Sigmoid colon (tissue), 7 donors: Measurements from ENCODE around the gene EHHADH. TPM values are rescaled to one million over a fixed set of nuclear protein-coding genes. Genes with fewer than 3 reads are reported as not detected.

ENCODE experiments used
- DNase-seq: peaks from one replicate; pipeline ENCODE4 v3.0.0-alpha.2; 2019
- H3K27ac ChIP-seq, 4 donors: fragments of 200-600 bp; sonication (generic); one replicate each; pipeline ENCODE4 v1.5.1; 2016 to 2019; ENCODE audit warnings: mild to moderate bottlenecking in 1 of 4
- H3K27me3 ChIP-seq, 3 donors: fragments of 200-600 bp; sonication (generic); one replicate each; pipeline ENCODE4 v1.5.1; 2019; ENCODE audit warnings: mild to moderate bottlenecking in 1 of 3
- H3K36me3 ChIP-seq, 4 donors: fragments of 200-600 bp; sonication (generic); one replicate each; pipeline ENCODE4 v1.5.1; 2016 to 2019
- H3K4me1 ChIP-seq, 4 donors: fragments of 200-600 bp; sonication (generic); one replicate each; pipeline ENCODE4 v1.5.1; 2017 to 2019
- H3K4me3 ChIP-seq, 4 donors: fragments of 200-600 bp; sonication (generic); one replicate each; pipeline ENCODE4 v1.5.1; 2017 to 2019; ENCODE audit warnings: mild to moderate bottlenecking in 2 of 4, moderate library complexity in 1 of 4
- H3K9me3 ChIP-seq, 4 donors: fragments of 200-600 bp in 3 of 4; sonication (generic) in 3 of 4; one replicate each; pipeline versions ENCODE4 v1.5.1 to v1.6.1; 2013 to 2019
- EP300 ChIP-seq, 4 donors: sonication (generic); formaldehyde crosslinking; IDR thresholded peaks; one replicate each; pipeline ENCODE4 v1.6.1; 2017; ENCODE audit warnings: antibody characterized with exemption in 4 of 4
- POLR2A ChIP-seq, 2 donors: fragments of 450-650 bp; IDR thresholded peaks; one replicate each; pipeline ENCODE4 v1.6.1; 2016; ENCODE audit warnings: antibody characterized with exemption in 2 of 2, mild to moderate bottlenecking in 2 of 2, moderate library complexity in 2 of 2
- POLR2AphosphoS5 ChIP-seq, 4 donors: sonication (generic); formaldehyde crosslinking; IDR thresholded peaks; one replicate each; pipeline ENCODE4 v1.6.1; 2017; ENCODE audit warnings: antibody characterized with exemption in 4 of 4
- WGBS, 2 donors: extraction: QIAGEN DNeasy Blood & Tissue Kit; methylation state at CpG; one replicate each; pipeline ENCODE4 v1.1.7; 2013; 5-methylcytosine and 5-hydroxymethylcytosine counted together
- intact Hi-C: fragments of 100-400 bp; cut with DNase I; formaldehyde crosslinking; loops from one replicate; pipeline ENCODE4 v1.15.1; 2023
- polyA plus RNA-seq, 3 donors: library from polyadenylated mRNA; stranded (reverse); fragments of 200-250 nt; gene quantifications; one replicate each; pipeline ENCODE4 v1.2.3, GENCODE V29; 2013
- total RNA-seq, 4 donors: library from RNA; depleted of rRNA; stranded (reverse); fragments of >200 nt; gene quantifications; one replicate each; pipeline ENCODE4 v1.1.0, GENCODE V29; 2016
- TF ChIP-seq, protein P1 (sequence below), 4 experiments: fragments of 450-650 bp in 3 of 4; fragments of 200-600 bp in 1 of 4; IDR thresholded peaks; one replicate each; pipeline ENCODE4 v1.5.1; 2016 to 2019; ENCODE audit warnings: antibody characterized with exemption in 4 of 4, mild to moderate bottlenecking in 3 of 4, moderate library complexity in 2 of 4
- donor health status: healthy with polysubstance abuse.
- donor health status: Bipolar disorder and iron deficiency.
- donor health status: healthy.

The EHHADH gene
- total and polyA plus RNA-seq, 7 donors: 1.9 to 20.8 (median 7.5) TPM

DNA sequence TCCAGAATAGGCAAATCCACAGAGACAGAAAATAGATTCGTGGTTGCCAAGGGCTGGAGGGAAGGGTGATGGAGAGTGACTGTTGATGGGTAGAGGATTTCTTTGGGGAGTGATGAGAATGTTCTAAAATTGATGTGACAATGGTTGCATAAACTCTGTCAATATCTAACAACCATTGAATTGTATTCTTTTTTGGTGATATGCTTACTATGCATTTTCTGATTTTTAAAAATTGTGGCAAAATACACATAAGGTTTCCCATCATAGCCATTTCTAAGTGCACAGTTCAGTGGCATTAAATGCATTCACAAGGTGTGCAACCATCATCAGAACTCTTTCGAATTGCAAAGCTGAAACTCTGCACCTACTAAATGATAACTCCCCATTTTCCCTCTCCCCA lies 56.8 kb downstream of the EHHADH start:
- DNase-seq: no peak
- TF ChIP-seq, protein P1, sequence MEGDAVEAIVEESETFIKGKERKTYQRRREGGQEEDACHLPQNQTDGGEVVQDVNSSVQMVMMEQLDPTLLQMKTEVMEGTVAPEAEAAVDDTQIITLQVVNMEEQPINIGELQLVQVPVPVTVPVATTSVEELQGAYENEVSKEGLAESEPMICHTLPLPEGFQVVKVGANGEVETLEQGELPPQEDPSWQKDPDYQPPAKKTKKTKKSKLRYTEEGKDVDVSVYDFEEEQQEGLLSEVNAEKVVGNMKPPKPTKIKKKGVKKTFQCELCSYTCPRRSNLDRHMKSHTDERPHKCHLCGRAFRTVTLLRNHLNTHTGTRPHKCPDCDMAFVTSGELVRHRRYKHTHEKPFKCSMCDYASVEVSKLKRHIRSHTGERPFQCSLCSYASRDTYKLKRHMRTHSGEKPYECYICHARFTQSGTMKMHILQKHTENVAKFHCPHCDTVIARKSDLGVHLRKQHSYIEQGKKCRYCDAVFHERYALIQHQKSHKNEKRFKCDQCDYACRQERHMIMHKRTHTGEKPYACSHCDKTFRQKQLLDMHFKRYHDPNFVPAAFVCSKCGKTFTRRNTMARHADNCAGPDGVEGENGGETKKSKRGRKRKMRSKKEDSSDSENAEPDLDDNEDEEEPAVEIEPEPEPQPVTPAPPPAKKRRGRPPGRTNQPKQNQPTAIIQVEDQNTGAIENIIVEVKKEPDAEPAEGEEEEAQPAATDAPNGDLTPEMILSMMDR (IDR thresholded peaks at IDR 0.05): no peak
- TF ChIP-seq POLR2A (IDR thresholded peaks at IDR 0.05): no peak
- TF ChIP-seq EP300 (IDR thresholded peaks at IDR 0.05): no peak
- no peak for TF ChIP-seq POLR2AphosphoS5 (IDR thresholded peaks at IDR 0.05)
- no peak overlapping the region for H3K4me3 ChIP-seq
- H3K27ac ChIP-seq: no peak overlapping the region
- 93 to 97% methylated on average over 2 of the region's 2 CpGs for WGBS, 2 donors
- no peaks in the 10 kb centered on the region for H3K4me1 ChIP-seq
- H3K27me3 ChIP-seq: no peaks in the 10 kb centered on the region
- intact Hi-C loops: no loop called here
- H3K9me3 ChIP-seq: no peaks in the 10 kb centered on the region
- peaks cover 0 to 19% (median 0%) of the 10 kb centered on the region in 4 donors for H3K36me3 ChIP-seq

DNA sequence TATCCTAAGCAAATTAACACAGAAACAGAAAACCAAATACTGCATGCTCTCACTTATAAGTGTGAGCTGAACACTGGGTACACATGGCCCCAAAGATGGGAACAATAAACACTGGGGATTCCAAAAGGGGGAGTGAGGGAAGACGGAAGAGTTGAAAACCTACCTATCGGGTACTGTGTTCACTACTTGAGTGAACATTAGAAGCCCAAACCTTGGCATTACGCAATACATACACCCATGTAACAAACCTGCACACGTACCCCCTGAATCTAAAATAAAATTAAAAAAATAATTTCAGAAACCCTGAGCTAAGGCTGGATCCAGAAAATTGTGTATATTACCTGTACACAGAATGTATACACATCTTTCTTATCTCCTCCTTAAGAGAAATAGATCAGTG lies 58.2 kb downstream of the EHHADH start:
- H3K27ac ChIP-seq: no peak overlapping the region
- DNase-seq: no peak
- intact Hi-C loops: no loop called here

DNA sequence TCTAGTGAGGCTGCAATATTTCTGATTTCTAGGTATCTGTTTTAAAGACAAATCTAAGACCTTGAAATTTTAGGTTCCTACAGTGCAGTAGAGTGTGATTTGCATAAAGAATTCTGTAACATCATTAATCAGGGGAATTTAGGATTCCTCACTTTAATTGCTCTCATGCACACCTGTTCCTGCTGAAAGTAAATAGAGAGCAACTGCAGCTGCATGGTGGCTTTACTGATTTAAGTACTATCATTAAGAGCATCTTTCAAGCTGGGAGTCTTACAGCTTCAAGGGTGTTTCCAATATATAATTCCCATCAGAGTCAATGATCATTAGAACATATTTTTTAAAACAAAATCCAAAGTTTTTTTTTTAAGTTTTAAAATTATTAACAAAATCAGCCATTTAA lies 65.0 kb downstream of the EHHADH start:
- no peaks in the 10 kb centered on the region for H3K9me3 ChIP-seq
- no peak for DNase-seq
- H3K36me3 ChIP-seq: peaks cover 0 to 13% (median 0%) of the 10 kb centered on the region in 4 donors
- TF ChIP-seq, protein P1 (IDR thresholded peaks at IDR 0.05): no peak
- intact Hi-C loops: no loop called here
- H3K4me1 ChIP-seq: no peaks in the 10 kb centered on the region
- no peak overlapping the region for H3K4me3 ChIP-seq
- H3K27me3 ChIP-seq: no peaks in the 10 kb centered on the region
- no peak overlapping the region for H3K27ac ChIP-seq

More for the DNA sequence above, 58.2 kb downstream of the EHHADH start:
- no peaks in the 10 kb centered on the region for H3K9me3 ChIP-seq
- peaks cover 0 to 13% (median 0%) of the 10 kb centered on the region in 4 donors for H3K36me3 ChIP-seq
- WGBS, 2 donors: 96 to 97% methylated on average over 4 of the region's 4 CpGs
- H3K27me3 ChIP-seq: no peaks in the 10 kb centered on the region
- no peak overlapping the region for H3K4me3 ChIP-seq
- no peaks in the 10 kb centered on the region for H3K4me1 ChIP-seq
- no peak for TF ChIP-seq POLR2A (IDR thresholded peaks at IDR 0.05)
- TF ChIP-seq, protein P1 (IDR thresholded peaks at IDR 0.05): no peak

DNA sequence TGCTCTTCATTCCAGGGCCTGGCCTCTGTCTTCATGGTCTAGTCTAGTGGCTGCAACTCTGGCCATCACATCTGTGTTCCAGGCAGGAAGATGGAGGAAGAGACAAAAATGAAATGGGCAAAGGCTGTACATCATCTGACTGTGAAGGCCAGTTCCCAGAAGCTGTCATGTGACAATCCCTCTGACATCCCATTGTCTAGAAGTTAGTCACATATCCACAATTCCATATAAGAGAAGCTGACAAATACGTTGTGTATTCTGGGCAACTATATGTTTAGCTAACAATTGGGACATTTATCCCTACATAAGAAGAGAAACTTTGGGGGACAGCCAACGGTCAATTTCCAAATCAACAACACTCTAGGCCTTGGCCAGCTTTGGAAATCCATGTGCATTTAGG lies 66.5 kb downstream of the EHHADH start:
- no peak for TF ChIP-seq POLR2A (IDR thresholded peaks at IDR 0.05)
- TF ChIP-seq, protein P1 (IDR thresholded peaks at IDR 0.05): no peak
- 81 to 83% methylated on average over 2 of the region's 2 CpGs for WGBS, 2 donors
- intact Hi-C loops: no loop called here
- Histone ChIP-seq H3K27ac (no peak overlapping the region), H3K27me3 (no peaks in the 10 kb centered on the region), H3K4me3 (no peak overlapping the region), H3K9me3 (no peaks in the 10 kb centered on the region), H3K36me3 (peaks cover 0 to 5% (median 0%) of the 10 kb centered on the region in 4 donors), H3K4me1 (no peaks in the 10 kb centered on the region)
- no peak for DNase-seq

DNA sequence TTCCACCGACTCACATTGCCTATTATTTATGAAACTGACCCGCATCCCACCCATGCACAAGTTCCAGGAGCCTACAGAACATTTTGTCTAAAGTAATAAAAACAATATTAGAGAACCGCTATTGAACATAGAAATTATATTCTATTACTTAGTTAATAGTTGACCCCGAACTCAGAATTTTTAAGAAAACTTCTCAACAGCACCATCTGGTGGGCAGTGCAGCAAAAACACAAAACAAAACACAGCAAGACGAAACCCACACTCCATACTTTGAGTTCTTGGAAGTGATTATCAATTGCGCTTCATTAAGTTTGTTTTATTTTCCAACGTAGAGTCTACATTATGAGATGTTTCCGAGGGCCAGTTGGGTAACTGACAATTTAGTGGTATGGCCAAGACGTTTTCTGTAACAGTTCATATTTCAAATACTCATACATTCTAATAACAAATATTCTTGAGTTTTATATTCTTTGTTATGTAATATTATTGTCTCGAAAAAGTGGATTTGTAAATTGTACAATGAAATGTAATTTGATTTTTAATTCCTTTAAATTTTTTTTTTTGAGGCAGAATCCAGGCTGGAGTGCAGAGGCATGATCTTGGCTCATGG lies 77.0 kb downstream of the EHHADH start:
- peaks cover 0 to 14% (median 11%) of the 10 kb centered on the region in 4 donors for H3K4me1 ChIP-seq
- H3K27ac ChIP-seq: no peak overlapping the region
- H3K27me3 ChIP-seq: no peaks in the 10 kb centered on the region
- intact Hi-C loops: loop anchor here (1.0 to 10.0 kb wide), 2 partner anchors 108 to 302 kb away; no protein-coding TSS in a partner anchor
- 16 to 27% methylated on average over 10 of the region's 10 CpGs for WGBS, 2 donors
- DNase-seq: no peak
- no peaks in the 10 kb centered on the region for H3K9me3 ChIP-seq
- no peak for TF ChIP-seq POLR2AphosphoS5 (IDR thresholded peaks at IDR 0.05)
- TF ChIP-seq, protein P1 (IDR thresholded peaks at IDR 0.05): peak; percentile 64 to 70 (median 70)
- H3K4me3 ChIP-seq: no peak overlapping the region
- H3K36me3 ChIP-seq: no peaks in the 10 kb centered on the region
